ENCODE data around the gene TEX44. TPM values are rescaled to one million over a fixed set of nuclear protein-coding genes. Genes with fewer than 3 reads are reported as not detected.
"Not testable (repeated sequence)": the region's sequence is repeated elsewhere in the genome, so short reads cannot be mapped to it uniquely, and the experiment has no call there.

Gene TEX44
- total RNA-seq, 3 donors from 2014 or later = not detected

- Histone ChIP-seq H3K36me3 (no peaks in the 10 kb centered on the region), H3K27ac (no peak overlapping the region), H3K4me1 (no peaks in the 10 kb centered on the region), H3K9me3 (no peaks in the 10 kb centered on the region), H3K27me3 (no peaks in the 10 kb centered on the region), H3K4me3 (no peak overlapping the region)
- DNase-seq (ENCODE audit: low spot score in 2 of 2) = no peak
- no peak for TF ChIP-seq CTCF (IDR thresholded peaks at IDR 0.05)
- TF ChIP-seq POLR2AphosphoS5 (IDR thresholded peaks at IDR 0.05) = no peak
- TF ChIP-seq POLR2A (IDR thresholded peaks at IDR 0.05) = no peak
- intact Hi-C loops (cut with DNase I; ENCODE audit: low total_unique reads) = no loop called here
Observed at GRCh38 chr2:231575612-231576256, 16.9 kb upstream of the TEX44 start.

GRCh38 chr2:231576465-231576864 lies 16.2 kb upstream of the TEX44 start:
- intact Hi-C loops (cut with DNase I; ENCODE audit: low total_unique reads) = no loop called here
- Histone ChIP-seq H3K27me3 (no peaks in the 10 kb centered on the region), H3K36me3 (no peaks in the 10 kb centered on the region), H3K4me3 (no peak overlapping the region), H3K4me1 (no peaks in the 10 kb centered on the region), H3K9me3 (no peaks in the 10 kb centered on the region), H3K27ac (no peak overlapping the region)
- TF ChIP-seq CTCF (IDR thresholded peaks at IDR 0.05) (no peak), POLR2A (IDR thresholded peaks at IDR 0.05) (no peak), POLR2AphosphoS5 (IDR thresholded peaks at IDR 0.05) (no peak)
- no peak for DNase-seq (ENCODE audit: low spot score in 2 of 2)

GRCh38 chr2:231578655-231579054 lies 14.0 kb upstream of the TEX44 start:
- H3K9me3 ChIP-seq; H3K36me3 ChIP-seq; DNase-seq (ENCODE audit: low spot score in 2 of 2); H3K27me3 ChIP-seq; intact Hi-C loops (cut with DNase I; ENCODE audit: low total_unique reads); H3K4me3 ChIP-seq; H3K27ac ChIP-seq; H3K4me1 ChIP-seq: not testable (repeated sequence)

- no peak for TF ChIP-seq POLR2AphosphoS5 (IDR thresholded peaks at IDR 0.05)
- TF ChIP-seq CTCF (IDR thresholded peaks at IDR 0.05) = no peak
- TF ChIP-seq POLR2A (IDR thresholded peaks at IDR 0.05) = no peak
- Histone ChIP-seq H3K36me3 (no peaks in the 10 kb centered on the region), H3K9me3 (no peaks in the 10 kb centered on the region), H3K27me3 (no peaks in the 10 kb centered on the region), H3K27ac (no peak overlapping the region), H3K4me1 (no peaks in the 10 kb centered on the region), H3K4me3 (no peak overlapping the region)
- DNase-seq (ENCODE audit: low spot score in 2 of 2) = no peak
- intact Hi-C loops (cut with DNase I; ENCODE audit: low total_unique reads) = no loop called here
Observed at GRCh38 chr2:231579560-231579959, 13.1 kb upstream of the TEX44 start.

- no peak for DNase-seq (ENCODE audit: low spot score in 2 of 2)
- Histone ChIP-seq H3K9me3 (no peaks in the 10 kb centered on the region), H3K36me3 (no peaks in the 10 kb centered on the region), H3K27me3 (no peaks in the 10 kb centered on the region), H3K4me3 (no peak overlapping the region), H3K27ac (no peak overlapping the region), H3K4me1 (no peaks in the 10 kb centered on the region)
- intact Hi-C loops (cut with DNase I; ENCODE audit: low total_unique reads) = no loop called here
- no peak for TF ChIP-seq CTCF (IDR thresholded peaks at IDR 0.05)
- TF ChIP-seq POLR2A (IDR thresholded peaks at IDR 0.05) = no peak
- no peak for TF ChIP-seq POLR2AphosphoS5 (IDR thresholded peaks at IDR 0.05)
Observed at GRCh38 chr2:231581328-231581727, 11.3 kb upstream of the TEX44 start.

- Histone ChIP-seq H3K27me3 (no peaks in the 10 kb centered on the region), H3K9me3 (no peaks in the 10 kb centered on the region), H3K36me3 (no peaks in the 10 kb centered on the region), H3K27ac (no peak overlapping the region), H3K4me3 (no peak overlapping the region), H3K4me1 (no peaks in the 10 kb centered on the region)
- DNase-seq (ENCODE audit: low spot score in 2 of 2) = no peak
- intact Hi-C loops (cut with DNase I; ENCODE audit: low total_unique reads) = no loop called here
- no peak for TF ChIP-seq POLR2A (IDR thresholded peaks at IDR 0.05)
- TF ChIP-seq CTCF (IDR thresholded peaks at IDR 0.05) = no peak
- TF ChIP-seq POLR2AphosphoS5 (IDR thresholded peaks at IDR 0.05) = no peak
Observed at GRCh38 chr2:231583982-231584381, 8.7 kb upstream of the TEX44 start.

GRCh38 chr2:231587744-231588143 lies 4.9 kb upstream of the TEX44 start:
- H3K9me3 ChIP-seq; H3K27ac ChIP-seq; intact Hi-C loops (cut with DNase I; ENCODE audit: low total_unique reads); H3K4me3 ChIP-seq; H3K36me3 ChIP-seq; H3K4me1 ChIP-seq; DNase-seq (ENCODE audit: low spot score in 2 of 2); H3K27me3 ChIP-seq: not testable (repeated sequence)

Data from breast epithelium (tissue), 4 donors.